HuH-7 (cell line): ENCODE results near the gene FBXO44.
"Not testable (repeated sequence)": the region's sequence is repeated elsewhere in the genome, so short reads cannot be mapped to it uniquely, and the experiment has no call there.

Source experiments
- DNase-seq: peaks from one replicate; pipeline ENCODE4 v3.0.0; 2011; ENCODE audit warnings: low spot score

The FBXO44 gene, protein sequence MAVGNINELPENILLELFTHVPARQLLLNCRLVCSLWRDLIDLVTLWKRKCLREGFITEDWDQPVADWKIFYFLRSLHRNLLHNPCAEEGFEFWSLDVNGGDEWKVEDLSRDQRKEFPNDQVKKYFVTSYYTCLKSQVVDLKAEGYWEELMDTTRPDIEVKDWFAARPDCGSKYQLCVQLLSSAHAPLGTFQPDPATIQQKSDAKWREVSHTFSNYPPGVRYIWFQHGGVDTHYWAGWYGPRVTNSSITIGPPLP

DNA sequence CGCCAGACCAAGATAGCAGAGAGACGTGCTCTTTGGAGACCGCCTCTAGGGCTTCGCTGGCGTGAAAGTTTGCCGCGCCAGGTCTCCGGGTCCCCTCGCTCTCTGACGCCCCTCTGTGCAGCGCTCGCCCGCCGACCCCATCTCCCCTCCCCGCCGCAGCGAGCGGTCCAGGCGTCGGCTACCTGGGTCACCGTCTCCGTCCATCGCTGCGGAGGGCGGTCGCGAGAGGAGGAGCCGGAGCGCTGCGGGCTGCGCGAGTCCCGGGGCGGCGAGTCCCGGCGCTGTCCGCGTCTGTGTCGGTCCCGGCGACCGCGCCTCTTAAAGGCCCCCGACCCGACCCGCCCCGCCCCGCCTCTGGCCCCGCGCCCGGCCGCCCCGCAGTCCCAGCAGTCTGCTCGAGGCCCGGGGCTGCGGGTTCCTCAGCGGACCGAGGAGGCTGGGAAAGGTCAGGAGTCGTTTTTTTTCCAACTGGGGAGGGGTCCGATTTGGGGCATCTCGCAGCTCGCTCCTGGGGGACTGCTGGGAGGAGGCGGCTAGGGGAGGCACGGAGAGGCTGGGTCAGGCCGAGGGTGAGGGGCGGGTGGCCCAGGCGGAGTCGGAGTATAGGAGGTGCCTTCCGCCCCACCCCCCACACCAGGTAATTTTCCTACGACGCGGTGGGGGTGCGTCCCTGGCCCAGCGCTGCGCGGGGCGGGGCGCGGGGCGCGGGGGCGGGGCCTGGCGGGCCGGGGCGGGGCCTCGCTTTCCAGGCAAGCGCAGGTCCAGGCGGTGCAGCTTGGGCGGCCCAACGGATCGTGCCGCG lies at the start of gene FBXO44, which contains the start of gene FBXO2:
TSS of gene FBXO44 (plus strand) at position 741 of the 802 bp plus-strand sequence. CDS start 959 bp downstream, outside the sequence.
TSS of gene FBXO2 (minus strand) at position 293 of the 802 bp plus-strand sequence. CDS start at position 204, 89 bp downstream.
- DNase-seq, result peak; percentile 84

DNA sequence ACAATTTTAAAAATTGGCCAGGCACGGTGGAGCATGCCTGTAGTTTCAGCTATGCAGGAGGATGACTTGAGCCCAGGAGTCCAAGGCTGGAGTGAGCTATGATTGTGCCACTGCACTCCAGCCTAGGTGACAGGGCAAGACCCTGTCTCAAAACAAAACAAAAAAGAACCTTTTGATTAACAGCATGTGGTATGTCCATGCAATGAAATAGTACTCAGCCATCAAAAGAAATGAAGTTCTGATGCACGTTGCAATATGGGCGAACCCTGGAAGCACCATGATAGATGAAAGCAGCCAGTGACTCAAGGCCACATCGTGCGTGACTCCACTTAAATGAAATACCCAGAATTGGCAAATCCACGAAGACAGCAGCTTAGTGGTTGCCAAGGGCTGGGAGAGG lies 47.9 kb upstream of the FBXO44 start:
- DNase-seq, result no peak

DNA sequence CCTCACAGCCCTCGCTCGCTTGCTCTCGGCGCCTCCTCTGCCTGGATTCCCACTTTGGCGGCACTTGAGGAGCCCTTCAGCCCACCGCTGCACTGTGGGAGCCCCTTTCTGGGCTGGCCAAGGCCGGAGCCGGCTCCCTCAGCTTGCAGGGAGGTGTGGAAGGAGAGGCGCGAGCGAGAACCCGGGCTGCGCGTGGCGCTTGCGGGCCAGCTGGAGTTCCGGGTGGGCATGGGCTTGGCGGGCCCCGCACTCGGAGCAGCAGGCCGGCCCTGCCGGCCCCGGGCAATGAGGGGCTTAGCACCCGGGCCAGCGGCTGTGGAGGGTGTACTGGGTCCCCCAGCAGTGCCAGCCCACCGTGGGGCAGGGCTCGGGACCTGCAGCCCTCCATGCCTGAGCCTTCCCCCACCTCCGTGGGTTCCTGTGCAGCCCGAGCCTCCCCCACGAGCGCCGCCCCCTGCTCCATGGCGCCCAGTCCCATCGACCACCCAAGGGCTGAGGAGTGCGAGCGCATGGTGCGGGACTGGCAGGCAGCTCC lies 46.0 kb upstream of the FBXO44 start:
- DNase-seq, result not testable (repeated sequence)

DNA sequence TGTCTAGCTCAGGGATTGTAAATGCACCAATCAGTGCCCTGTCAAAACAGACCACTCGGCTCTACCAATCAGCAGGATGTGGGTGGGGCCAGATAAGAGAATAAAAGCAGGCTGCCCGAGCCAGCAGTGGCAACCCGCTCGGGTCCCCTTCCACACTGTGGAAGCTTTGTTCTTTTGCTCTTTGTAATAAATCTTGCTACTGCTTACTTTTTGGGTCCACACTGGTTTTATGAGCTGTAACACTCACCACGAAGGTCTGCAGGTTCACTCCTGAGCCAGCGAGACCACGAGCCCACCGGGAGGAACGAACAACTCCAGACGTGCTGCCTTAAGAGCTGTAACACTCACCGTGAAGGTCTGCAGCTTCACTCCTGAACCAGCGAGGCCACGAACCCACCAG lies 45.3 kb upstream of the FBXO44 start:
- DNase-seq, result not testable (repeated sequence)

DNA sequence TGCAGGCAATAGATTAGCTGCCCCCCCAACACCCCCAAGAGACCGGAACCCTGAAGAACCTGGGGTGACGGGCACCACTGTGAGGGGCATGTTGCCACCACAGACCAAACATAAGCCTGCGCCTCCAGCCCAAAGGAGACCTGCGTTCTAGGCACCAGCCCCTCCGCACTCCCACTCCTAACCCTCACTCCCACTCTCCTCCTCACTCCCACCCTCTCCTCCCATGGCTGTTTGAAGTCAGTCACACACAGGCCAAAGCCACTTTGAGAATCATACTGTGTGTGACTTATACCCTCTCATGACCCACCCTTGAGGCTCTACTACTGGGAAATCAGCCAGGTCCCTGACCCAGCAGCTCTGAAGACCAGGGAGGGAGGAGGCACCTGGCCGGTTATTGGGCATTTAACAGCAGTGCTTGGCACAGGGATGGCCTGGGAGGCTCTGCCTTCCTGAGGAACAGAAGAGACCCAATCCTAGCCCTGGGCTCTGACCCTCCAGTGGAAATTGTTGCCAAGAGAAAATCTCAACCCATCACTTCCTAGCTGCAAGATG lies 44.0 kb upstream of the FBXO44 start:
- no peak for DNase-seq

DNA sequence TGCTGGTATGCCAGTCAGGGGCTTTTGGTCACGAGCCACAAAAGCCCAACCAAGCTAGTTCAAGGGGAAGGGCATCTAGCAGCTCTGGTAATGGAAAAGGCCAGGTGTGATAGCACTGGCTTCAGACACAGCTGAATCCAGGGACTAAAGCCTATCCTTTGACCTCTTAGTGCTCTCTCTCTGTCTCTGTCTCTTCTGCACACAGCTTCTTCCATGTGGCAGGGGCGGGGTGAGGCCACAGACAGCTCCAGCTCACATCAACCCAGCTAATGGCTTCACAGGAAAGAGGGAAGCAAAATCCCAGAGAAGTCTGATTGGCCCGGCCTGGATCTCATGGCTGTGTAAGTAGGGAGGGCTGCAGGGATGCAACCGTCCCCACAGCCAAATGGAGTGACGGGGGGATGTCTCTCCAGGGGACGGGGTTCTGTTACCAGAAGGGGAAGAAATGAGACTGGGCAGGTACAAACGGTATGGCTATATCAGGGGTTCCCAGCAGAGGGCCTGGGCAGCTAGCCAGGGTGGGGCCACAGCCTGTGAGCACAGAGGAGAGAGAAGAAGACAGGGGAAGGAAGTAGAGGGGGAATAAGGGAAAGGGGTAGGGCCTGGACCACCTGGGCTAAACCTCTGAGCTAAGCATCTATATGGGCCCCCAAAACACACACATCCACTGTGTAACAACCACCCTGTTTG lies 42.9 kb upstream of the FBXO44 start:
- no peak for DNase-seq

DNA sequence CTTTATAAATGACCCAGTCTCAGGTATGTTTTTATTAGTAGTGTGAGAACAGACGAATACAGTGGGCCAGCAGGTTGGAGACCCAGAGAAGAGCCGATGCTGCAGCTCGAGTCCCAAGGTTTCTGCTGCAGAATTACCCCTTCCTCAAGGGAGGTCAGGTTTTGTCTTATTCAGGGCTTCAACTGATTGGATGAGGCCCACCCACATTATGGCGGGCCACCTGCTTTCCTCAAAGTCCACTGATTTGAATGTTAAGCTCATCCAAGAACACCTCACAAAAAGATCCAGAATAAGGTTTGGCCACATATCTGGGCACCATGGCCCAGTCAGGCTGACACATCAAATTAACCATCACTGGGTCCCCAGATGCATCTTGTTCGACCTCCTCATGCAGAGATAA lies 41.3 kb upstream of the FBXO44 start:
- no peak for DNase-seq

DNA sequence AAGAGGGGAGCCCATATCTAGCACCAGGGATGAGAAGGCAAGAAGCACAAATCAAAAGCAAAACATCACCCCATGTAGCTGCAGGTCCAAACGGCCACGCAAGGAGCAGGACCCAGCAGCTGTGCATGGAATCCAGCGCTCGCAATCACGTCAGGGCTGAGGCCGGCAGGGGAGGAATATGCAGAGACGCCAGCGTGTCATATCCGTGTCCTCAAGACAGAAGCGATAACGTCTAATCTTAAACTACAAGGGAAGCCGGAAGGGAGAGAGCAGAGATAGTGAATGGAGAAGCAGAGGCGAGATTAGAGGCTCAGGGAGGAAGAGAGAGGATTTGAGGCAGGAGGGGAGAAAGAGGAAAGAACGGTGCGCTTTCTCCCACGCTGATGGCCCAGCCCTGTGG lies 39.6 kb upstream of the FBXO44 start:
- no peak for DNase-seq

DNA sequence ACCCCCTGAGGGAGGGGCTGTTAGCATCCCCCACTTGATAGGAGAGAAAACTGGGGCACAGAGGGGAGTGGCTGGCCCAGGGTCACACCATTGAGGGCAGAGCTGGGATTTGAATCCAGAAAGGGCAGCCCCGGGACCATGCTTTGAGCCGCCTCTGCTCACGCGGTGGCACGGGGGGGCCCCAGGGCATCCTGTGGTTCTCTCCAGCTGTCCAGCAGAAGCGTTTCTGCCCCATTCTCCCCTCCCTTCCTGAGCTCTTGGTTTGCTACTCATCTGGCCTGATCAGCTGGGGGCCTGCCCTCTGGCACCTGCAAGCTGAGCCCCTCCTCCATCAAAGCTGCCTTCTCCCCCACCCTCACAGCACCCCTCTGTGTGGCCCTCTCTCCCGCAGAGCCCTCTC lies 37.9 kb upstream of the FBXO44 start:
- no peak for DNase-seq

DNA sequence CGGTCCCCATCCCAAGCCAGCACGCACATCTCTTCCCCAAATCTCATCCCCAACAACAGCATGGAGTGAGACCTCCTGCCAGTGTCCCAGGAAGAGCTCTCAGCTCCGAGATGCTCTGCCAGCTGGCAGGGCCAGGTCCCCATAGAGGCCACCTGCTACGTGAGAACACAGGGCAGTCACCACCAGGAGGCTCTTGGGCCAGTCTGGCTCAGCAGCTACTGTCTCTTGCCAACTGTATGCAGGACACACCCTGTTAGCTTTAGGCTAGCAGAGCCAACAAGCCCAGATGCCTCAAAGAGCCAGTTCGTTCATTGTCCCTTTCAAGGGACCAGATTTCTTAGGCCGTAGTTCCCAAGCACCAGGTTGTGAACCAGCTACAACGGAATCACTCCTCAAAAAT lies 37.4 kb upstream of the FBXO44 start:
- DNase-seq, result no peak

DNA sequence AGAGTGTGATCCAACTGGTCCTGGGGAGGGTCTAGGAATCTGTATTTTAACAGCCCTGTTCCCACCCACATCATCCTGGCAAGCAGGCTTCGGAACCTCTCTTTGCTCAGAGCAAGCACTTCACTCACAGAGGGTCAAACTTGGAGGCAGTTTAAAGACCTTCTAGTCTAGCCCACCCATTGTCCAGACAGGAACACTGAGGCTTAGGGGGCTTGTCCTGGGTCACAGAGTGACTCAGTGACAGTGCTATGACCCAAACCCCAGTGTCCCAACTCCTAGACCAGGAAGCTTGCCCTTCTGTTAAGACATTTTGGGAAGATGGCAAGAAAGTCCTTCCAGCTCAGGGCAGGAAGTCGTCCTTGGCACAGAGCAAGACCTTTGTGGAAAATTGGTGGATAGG lies 36.9 kb upstream of the FBXO44 start:
- no peak for DNase-seq

DNA sequence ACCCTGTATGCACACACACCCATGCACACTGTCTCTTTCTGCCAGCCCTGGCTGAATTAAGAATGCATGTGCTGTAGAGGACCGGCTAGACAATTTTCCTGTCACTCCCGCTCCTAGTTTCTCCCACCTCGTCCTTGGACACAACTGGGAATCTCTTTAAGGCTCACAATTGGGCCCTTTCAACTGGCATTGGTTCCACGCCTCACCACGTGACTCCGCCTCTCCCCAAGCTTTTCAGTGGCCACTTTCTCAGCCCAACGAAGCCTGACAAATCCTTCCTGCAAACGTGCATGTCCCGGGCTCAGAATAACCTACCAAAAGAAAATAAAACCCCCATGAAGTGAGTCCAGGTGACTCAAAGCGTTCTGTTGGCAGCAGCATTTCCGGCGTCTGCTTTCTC lies 34.3 kb upstream of the FBXO44 start:
- DNase-seq, result no peak

DNA sequence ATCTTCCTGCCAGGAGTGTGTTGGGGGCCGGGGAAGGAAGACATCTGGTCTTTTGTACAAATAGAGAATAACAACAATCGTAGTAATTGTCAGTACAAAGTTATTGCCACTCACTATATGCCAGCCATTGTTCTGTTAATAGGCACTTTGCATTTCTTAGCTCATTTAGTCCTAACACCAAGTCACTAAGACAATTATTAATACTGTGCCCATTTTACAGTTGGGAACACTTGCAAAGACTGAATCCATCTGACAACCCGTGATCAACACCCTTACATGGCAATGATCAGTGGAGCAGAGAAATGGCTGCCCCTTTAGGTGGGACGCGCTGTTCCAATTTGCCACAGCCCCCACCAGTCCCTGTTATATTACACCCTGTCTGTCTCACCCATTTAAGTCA lies 33.8 kb upstream of the FBXO44 start:
- DNase-seq, result no peak

DNA sequence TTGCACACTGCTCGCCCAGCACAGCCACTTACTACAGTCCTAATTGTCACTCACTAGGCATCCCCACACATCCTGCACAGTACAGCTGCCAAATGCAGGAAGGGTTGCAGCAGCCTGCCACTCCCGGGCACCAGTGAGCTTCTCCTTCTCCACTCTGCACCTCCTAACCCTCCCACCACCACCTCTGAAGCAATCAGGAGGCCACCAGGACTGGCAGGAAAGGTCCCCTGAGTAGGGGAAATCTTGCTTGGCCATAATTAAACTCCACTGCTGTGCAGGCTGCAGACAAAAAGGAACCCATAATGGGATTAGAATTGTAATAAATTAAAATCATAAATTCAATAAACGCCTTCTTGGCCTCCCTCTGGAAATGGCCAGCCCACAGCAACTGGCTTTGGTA lies 32.3 kb upstream of the FBXO44 start:
- DNase-seq, result no peak

DNA sequence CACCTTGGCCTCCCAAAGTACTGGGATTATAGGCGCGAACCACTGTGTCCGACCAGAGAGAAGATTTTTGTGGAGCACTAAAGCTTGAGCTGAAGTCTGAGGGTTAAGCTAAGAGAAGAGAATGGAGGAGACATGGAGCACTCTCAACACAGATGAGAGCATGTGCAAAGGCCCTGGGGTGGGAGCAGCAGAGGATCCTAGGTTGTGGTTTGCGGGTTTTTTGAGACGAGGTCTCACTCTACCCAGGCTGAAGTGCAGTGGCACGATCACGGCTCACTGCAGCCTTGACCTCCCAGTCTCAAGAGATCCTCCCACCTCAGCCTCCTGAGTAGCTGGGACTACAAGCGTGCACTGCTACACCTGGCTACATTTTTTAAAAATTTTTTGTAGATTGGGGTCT lies 31.0 kb upstream of the FBXO44 start:
- DNase-seq, result no peak

DNA sequence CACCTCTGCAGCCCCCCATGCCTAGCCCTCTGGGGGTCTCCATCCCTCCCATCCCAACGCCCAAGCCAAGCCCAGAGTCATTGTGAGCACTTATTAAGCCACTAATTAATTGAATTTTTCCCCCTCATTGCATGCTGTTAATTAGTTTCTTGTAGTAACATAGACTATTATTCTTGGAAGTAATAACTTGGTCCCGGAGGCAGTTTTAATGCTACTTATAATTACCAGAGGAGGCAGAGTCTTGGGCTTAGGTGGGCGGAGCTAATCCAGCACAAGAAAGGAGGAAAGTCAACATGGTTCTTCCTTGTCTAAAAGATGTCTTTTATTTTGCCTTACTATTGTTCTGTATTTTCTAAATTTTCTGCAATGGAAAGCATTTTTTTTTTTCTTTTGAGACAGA lies 28.1 kb upstream of the FBXO44 start:
- no peak for DNase-seq

DNA sequence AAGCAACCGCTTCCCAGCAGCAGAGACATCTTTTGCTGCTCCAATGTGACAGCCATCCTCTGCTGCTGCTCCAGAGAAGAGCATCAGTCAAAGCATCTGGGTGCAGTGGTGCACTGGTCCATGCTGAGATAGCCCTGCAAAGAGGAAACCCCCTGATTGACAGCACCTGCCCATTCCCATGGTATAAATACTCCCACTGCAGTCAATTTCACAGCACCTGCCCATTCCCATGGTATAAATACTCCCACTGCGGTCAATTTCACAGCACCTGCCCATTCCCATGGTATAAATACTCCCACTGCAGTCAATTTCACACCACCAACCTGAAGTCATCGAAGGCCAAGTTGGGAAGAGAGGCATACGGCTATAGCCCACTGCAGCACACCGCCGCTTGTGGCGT lies 25.9 kb upstream of the FBXO44 start:
- no peak for DNase-seq

DNA sequence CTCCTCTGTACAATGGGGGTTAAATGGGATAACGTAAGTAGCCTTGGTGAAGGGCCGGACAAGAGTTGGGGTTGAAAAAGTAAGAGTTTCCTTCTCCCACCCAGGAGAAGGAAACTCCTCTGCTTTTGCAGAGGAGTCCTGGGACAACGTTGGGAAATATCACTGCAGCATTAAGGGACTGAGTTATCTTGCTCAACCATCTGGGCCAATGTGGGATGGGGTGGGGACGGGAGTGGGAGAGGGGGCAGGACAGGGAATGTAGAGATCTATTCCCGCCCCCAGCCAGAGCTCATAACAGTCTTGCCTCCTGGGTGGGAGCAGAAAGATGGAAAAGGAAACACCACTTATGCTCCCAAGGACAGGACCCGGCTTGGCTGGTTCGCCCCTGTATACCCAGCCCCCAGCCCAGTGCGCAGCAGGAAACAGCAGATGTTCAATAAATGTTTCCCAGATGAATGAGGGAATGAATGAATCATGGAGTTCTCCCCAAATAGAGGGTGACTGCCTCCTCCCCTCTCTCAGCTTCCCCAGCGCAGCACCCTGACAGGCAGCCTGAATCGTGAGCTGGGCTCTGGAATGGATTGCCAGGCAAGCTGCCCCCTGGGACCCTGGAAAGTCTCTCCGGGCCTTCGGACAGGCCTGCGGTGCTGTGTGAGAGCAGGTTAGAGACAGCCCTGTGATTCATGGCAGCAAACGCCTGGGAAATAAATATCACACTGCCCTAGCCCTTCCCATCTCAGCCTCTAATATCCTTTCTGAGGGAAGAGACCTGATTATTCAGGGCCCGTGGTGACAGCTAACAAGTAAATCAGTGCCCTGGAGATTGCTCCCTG lies 25.3 kb upstream of the FBXO44 start:
- DNase-seq, result no peak

DNA sequence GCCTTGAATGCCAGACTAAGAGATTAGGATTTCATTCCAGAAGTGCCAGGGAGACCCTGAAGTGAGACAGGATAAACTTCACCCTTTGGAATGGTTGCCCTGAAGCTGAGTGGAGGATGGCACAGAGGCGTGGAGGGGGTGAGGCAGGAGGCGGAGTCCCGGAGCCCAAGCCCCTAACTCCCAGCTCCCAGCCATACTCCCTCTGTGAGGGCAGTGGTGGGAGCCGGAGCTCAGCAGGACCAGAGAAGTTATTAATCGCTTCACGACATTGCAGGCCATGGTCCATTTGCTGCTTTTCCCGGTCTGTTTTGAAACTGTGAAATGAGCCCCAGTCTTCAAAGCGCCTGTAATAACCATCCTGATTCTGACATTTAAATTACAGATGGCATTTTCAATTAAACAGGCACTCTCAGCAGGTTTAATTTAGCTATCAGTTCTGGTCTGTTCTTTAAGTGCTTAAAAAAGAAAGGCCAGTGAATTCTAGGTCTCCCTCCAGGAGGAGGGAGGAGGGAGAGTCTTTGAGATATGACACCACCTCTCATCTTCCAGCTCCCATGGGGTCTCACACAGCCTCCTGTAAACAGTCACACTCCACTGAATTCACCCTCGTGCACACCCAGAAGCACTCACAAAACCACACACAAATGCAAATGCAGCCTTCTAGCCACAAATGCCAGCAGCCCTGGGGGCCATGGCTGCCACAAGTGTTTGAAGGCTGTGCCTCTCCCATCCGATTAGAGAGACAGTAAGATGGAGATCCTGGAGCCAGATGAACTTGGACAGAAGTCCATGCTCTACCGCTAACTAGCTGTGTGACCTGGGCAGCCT lies 20.1 kb upstream of the FBXO44 start:
- DNase-seq, result no peak

DNA sequence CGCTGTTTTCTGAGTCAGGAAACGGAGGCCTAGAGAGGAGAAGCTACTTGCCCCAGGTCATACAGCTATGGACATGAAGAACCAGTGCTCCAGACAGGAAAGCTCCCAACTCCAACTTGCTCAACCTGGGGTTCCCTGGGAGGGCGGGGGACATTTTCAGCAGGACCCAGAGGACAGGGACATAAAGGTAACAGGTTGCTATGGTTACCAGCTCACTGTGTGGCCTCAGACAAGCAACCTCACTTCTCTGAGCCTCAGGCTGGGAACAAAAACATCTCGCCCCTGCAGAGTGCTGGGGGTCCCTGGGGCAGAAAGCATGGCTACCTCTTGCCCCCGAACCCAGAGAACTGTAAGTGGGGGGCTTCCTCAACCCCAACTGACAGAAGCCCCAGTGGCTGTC lies 16.6 kb upstream of the FBXO44 start:
- no peak for DNase-seq

DNA sequence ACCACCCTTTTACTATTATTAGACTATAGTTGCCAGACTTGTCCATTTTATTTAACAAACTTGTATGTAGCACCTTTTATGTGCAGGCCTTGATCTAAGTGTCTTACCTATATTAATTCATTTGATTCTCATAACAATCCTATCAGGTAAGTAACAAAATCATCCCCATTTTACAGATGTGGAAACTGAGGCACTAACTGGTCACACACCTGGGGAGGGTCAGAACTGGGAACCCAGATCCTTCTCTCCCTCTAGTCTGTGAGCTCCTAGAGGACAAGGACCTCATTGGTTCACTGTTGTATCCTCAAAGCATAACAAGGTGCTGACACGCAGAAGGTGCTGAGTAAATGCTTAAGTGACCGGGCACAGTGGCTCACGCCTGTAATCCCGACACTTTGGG lies 15.3 kb upstream of the FBXO44 start:
- no peak for DNase-seq
